Measurements from ENCODE around the gene PUS1. TPM values are rescaled to one million over a fixed set of nuclear protein-coding genes. Genes with fewer than 3 reads are reported as not detected.
A peak's percentile ranks its signal among the peaks of the same experiment; 100 is the strongest.
"Not testable (repeated sequence)": the region's sequence is repeated elsewhere in the genome, so short reads cannot be mapped to it uniquely, and the experiment has no call there.

The PUS1 gene
- total RNA-seq, 6 experiments from 2014 or later: 14.7 to 23.1 (median 17.7) TPM

- no peaks in the 10 kb centered on the region for H3K9me3 ChIP-seq
- intact Hi-C loops (cut with DNase I): no loop called here
- no peak overlapping the region for H3K4me3 ChIP-seq
- ATAC-seq: no peak
- no peak for TF ChIP-seq POLR2A (IDR thresholded peaks at IDR 0.05)
- no peak for TF ChIP-seq CTCF (IDR thresholded peaks at IDR 0.05)
- H3K36me3 ChIP-seq: peaks cover 0 to 44% (median 5%) of the 10 kb centered on the region in 4 donors
- H3K27ac ChIP-seq: no peak overlapping the region
- no peaks in the 10 kb centered on the region for H3K4me1 ChIP-seq
- WGBS (ENCODE audit: insufficient coverage, low coverage, low lambda C conversion rate, missing lambda C conversion rate): 93% methylated on average over 6 of the region's 10 CpGs
- no peaks in the 10 kb centered on the region for H3K27me3 ChIP-seq
- DNase-seq: no peak
These were observed 52.3 kb downstream of the PUS1 start for GRCh38 chr12:131981388-131981787.

- H3K4me3 ChIP-seq: no peak overlapping the region
- no peaks in the 10 kb centered on the region for H3K27me3 ChIP-seq
- WGBS (ENCODE audit: insufficient coverage, low coverage, low lambda C conversion rate, missing lambda C conversion rate): 86% methylated on average over 2 of the region's 17 CpGs
- ATAC-seq: no peak
- no peaks in the 10 kb centered on the region for H3K9me3 ChIP-seq
- no peak overlapping the region for H3K27ac ChIP-seq
- no peak for TF ChIP-seq CTCF (IDR thresholded peaks at IDR 0.05)
- no peak for TF ChIP-seq POLR2A (IDR thresholded peaks at IDR 0.05)
- no peaks in the 10 kb centered on the region for H3K4me1 ChIP-seq
- peaks cover 0 to 51% (median 8%) of the 10 kb centered on the region in 4 donors for H3K36me3 ChIP-seq
- DNase-seq: no peak
- intact Hi-C loops (cut with DNase I): no loop called here
These were observed 53.0 kb downstream of the PUS1 start for GRCh38 chr12:131982041-131982440.

GRCh38 chr12:131983026-131983425 is 54.0 kb downstream of the PUS1 start:
- intact Hi-C loops (cut with DNase I): no loop called here

GRCh38 chr12:131983554-131983953 is 54.5 kb downstream of the PUS1 start:
- H3K4me3 ChIP-seq: no peak overlapping the region
- intact Hi-C loops (cut with DNase I): no loop called here
- no peak overlapping the region for H3K27ac ChIP-seq
- no peaks in the 10 kb centered on the region for H3K4me1 ChIP-seq
- no peak for ATAC-seq
- H3K27me3 ChIP-seq: no peaks in the 10 kb centered on the region
- no peaks in the 10 kb centered on the region for H3K9me3 ChIP-seq
- peaks cover 0 to 61% (median 13%) of the 10 kb centered on the region in 4 donors for H3K36me3 ChIP-seq
- no peak for DNase-seq
- 80% methylated on average over 4 of the region's 6 CpGs for whole genome bisulfite sequencing (ENCODE audit: insufficient coverage, low coverage, low lambda C conversion rate, missing lambda C conversion rate)
- no peak for TF ChIP-seq CTCF (IDR thresholded peaks at IDR 0.05)
- no peak for TF ChIP-seq POLR2A (IDR thresholded peaks at IDR 0.05)

More at GRCh38 chr12:131983026-131983425, 54.0 kb downstream of the PUS1 start:
- H3K4me3 ChIP-seq: no peak overlapping the region
- no peak overlapping the region for H3K27ac ChIP-seq
- peaks cover 0 to 57% (median 11%) of the 10 kb centered on the region in 4 donors for H3K36me3 ChIP-seq
- no peak for TF ChIP-seq CTCF (IDR thresholded peaks at IDR 0.05)
- no peak for TF ChIP-seq POLR2A (IDR thresholded peaks at IDR 0.05)
- H3K9me3 ChIP-seq: no peaks in the 10 kb centered on the region
- no peaks in the 10 kb centered on the region for H3K4me1 ChIP-seq
- DNase-seq (no peak), ATAC-seq (no peak)
- no peaks in the 10 kb centered on the region for H3K27me3 ChIP-seq
- 96% methylated on average over 4 of the region's 6 CpGs for WGBS (ENCODE audit: insufficient coverage, low coverage, low lambda C conversion rate, missing lambda C conversion rate)

- 57% methylated on average over 3 of the region's 3 CpGs for WGBS (ENCODE audit: insufficient coverage, low coverage, low lambda C conversion rate, missing lambda C conversion rate)
- ATAC-seq: no peak
- Histone ChIP-seq H3K27me3 (no peaks in the 10 kb centered on the region), H3K4me3 (no peak overlapping the region), H3K9me3 (no peaks in the 10 kb centered on the region), H3K36me3 (peaks cover 0 to 68% (median 13%) of the 10 kb centered on the region in 4 donors), H3K4me1 (no peaks in the 10 kb centered on the region), H3K27ac (no peak overlapping the region)
- TF ChIP-seq POLR2A (IDR thresholded peaks at IDR 0.05): no peak
- TF ChIP-seq CTCF (IDR thresholded peaks at IDR 0.05): no peak
- no peak for DNase-seq
- intact Hi-C loops (cut with DNase I): no loop called here
These were observed 55.3 kb downstream of the PUS1 start for GRCh38 chr12:131984334-131984733.

GRCh38 chr12:131985510-131985875 is 56.4 kb downstream of the PUS1 start:
- peaks cover 0 to 70% (median 18%) of the 10 kb centered on the region in 4 donors for H3K36me3 ChIP-seq
- H3K27ac ChIP-seq; H3K4me3 ChIP-seq; intact Hi-C loops (cut with DNase I); H3K4me1 ChIP-seq; H3K9me3 ChIP-seq; H3K27me3 ChIP-seq: not testable (repeated sequence)
- ATAC-seq: peak in 3 of 4 donors; percentile 16 to 23 (median 21)
- peak in 1 of 3 donors; percentile 45 for DNase-seq
- 67% methylated on average over 6 of the region's 11 CpGs for WGBS (ENCODE audit: insufficient coverage, low coverage, low lambda C conversion rate, missing lambda C conversion rate)

All from right lobe of liver (tissue), 6 donors.